SK-N-SH (cell line): ENCODE results near the gene CCR9.

Source experiments
- EP300 ChIP-seq, 2 experiments: IDR thresholded peaks; 2 replicates each; pipeline versions ENCODE4 v1.4.0 to v1.6.1; 2012; ENCODE audit warnings: borderline replicate concordance in 1 of 2, low read depth in 1 of 2, low read length in 1 of 2
- EZH2phosphoT487 ChIP-seq: fragments of 200-600 bp; sonication (generic); IDR thresholded peaks from 2 replicates; pipeline ENCODE4 v1.6.1; 2017; ENCODE audit warnings: low read depth, mixed run types, mild to moderate bottlenecking, antibody characterized with exemption, moderate library complexity, borderline replicate concordance
- GABPA ChIP-seq: IDR thresholded peaks from 2 replicates; pipeline ENCODE4 v1.4.0; 2012; ENCODE audit warnings: low read depth, mild to moderate bottlenecking
- JUND ChIP-seq: IDR thresholded peaks from 2 replicates; pipeline ENCODE4 v1.4.0; 2012
- MXI1 ChIP-seq: IDR thresholded peaks from 2 replicates; pipeline ENCODE4 v1.6.1; 2012; ENCODE audit warnings: mild to moderate bottlenecking, low read depth, low read length, improper control_type of control experiment
- POLR2AphosphoS5 ChIP-seq: IDR thresholded peaks from 2 replicates; pipeline ENCODE4 v1.6.1; 2012; ENCODE audit warnings: low read depth, low read length
- SIN3A ChIP-seq: IDR thresholded peaks from 2 replicates; pipeline ENCODE4 v1.6.1; 2012; ENCODE audit warnings: low read depth, mild to moderate bottlenecking, low read length, moderate library complexity, borderline replicate concordance
- TCF12 ChIP-seq: IDR thresholded peaks from 2 replicates; pipeline ENCODE4 v1.4.0; 2012
- TF ChIP-seq, protein P1 (sequence below): fragments of 200-600 bp; sonication (generic); IDR thresholded peaks from 2 replicates; pipeline ENCODE4 v1.6.1; 2017; ENCODE audit warnings: antibody characterized with exemption, mild to moderate bottlenecking, moderate library complexity

DNA sequence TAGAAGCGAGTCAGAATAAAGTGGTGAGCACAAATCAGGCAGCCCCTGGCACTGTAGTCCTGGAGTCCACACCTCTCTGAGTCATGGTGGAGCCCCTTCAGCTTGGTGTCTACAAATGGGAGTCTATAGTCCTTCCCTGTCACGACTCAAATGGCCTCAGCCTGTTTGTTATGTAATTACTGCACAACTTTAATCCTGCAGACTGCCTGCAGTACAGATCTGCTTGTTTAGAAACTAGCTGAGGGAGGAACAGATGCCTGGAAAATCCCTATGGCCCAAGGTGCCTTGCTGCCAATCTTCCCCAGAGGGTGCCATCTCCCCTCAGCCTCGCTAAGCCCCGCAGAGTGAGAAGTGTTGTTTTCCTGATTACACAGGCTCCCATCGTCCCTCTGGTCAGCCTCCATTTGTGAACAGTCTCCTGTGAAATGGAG lies 53.0 kb downstream of the CCR9 start:
- no peak for TF ChIP-seq GABPA
- TF ChIP-seq, protein P1, sequence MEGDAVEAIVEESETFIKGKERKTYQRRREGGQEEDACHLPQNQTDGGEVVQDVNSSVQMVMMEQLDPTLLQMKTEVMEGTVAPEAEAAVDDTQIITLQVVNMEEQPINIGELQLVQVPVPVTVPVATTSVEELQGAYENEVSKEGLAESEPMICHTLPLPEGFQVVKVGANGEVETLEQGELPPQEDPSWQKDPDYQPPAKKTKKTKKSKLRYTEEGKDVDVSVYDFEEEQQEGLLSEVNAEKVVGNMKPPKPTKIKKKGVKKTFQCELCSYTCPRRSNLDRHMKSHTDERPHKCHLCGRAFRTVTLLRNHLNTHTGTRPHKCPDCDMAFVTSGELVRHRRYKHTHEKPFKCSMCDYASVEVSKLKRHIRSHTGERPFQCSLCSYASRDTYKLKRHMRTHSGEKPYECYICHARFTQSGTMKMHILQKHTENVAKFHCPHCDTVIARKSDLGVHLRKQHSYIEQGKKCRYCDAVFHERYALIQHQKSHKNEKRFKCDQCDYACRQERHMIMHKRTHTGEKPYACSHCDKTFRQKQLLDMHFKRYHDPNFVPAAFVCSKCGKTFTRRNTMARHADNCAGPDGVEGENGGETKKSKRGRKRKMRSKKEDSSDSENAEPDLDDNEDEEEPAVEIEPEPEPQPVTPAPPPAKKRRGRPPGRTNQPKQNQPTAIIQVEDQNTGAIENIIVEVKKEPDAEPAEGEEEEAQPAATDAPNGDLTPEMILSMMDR = no peak
- TF ChIP-seq SIN3A = no peak
- no peak for TF ChIP-seq MXI1
- TF ChIP-seq TCF12 = no peak
- TF ChIP-seq EP300 (IDR thresholded peaks at IDR 0.05; ENCODE audit: borderline replicate concordance in 1 of 2, low read depth in 1 of 2, low read length in 1 of 2) = no peak
- TF ChIP-seq POLR2AphosphoS5 = no peak
- TF ChIP-seq EZH2phosphoT487 = no peak
- TF ChIP-seq JUND = no peak
